NOMO-1 treated with dmso at 0.1 percent for 144 hours (cell line): ENCODE results near the gene TRIM28.
"Not testable (repeated sequence)": the region's sequence is repeated elsewhere in the genome, so short reads cannot be mapped to it uniquely, and the experiment has no call there.

Experiments
- DNase-seq: peaks from one replicate; lab custom pipeline; 2025; ENCODE audit not compliant: unreplicated experiment; lab: John Stamatoyannopoulos, UW

The TRIM28 gene

DNA sequence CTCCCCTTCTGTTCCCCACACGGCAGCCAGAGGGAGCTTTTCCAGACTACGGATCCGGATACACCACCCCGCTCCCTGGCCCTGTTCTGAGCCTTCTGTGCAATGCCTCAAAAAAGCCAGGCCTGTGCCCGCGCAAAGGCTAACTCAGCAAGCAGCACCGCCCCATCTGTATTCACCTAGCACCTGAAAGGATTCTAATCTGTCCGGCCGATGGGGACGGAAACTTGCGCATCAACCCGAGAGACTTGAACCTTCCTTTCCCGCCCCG lies 24.8 kb upstream of the TRIM28 start:
- peak; percentile 72 for DNase-seq

DNA sequence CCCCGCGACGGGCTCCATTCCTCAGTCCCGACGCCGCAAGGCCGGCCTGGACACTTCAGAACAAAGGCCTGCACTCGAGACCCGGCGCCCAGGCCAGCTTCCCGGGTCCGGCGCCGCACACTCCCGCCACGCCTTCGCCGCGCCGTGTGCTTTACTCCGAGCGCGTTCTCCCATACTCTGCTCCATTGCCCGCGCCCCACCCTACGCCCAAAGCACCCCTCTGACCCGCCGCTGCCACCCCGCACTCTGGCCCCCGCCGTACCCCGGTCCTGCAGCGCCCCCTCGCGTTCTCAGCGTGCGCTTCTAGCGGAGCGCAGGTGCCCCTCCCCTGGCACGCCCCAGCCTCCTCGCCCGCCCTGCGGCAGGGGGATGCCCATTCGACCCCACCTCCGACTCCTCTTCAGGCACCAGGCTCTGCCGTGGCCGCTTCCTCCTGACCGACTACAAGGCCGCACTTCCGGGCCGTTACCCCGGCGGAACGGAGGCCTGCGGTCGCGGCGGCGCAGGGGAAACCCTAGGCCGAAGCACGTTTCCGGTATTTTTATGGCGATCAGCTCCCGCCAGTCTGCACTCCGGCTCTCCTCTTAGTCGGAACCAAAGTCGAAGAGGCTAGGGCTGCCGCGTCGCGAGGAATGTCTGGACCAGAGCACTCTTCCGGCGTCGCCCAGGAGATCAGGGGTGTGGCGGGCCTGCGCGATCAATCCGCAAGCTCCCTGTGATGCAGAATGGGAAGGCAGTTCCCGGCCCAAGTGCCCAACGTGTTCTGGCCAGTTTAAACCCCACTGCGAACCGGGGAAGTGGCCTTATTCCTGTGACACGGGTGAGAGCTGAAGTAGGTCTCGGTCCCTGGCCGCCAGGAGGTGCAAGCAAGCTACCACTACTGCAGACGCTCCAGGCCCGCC lies 24.3 kb upstream of the TRIM28 start, which contains the start of gene ZBTB45:
TSS of gene ZBTB45 (minus strand) at position 456 of the 902 bp plus-strand sequence. CDS start 2,137 bp downstream, outside the sequence.
- DNase-seq = peak; percentile 98

DNA sequence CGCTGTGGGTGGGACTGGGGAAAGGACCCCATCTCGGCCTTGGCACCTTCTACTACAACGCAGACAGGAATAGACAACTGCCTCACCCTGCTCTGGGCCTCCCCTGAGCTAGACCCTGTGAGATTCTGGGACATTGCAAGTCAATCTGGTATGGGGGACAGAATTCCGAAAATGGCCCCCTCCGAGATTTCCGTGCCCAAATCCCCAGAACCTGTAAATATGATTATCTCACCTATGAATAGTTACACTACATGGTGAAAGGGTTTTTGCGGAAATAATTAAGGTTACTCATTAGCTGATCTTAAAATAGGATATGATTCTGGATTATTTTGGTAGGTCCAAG lies 23.6 kb upstream of the TRIM28 start:
- no peak for DNase-seq

GRCh38 chr19:58521651-58522050 lies 22.2 kb upstream of the TRIM28 start:
- DNase-seq = no peak

- no peak for DNase-seq
Observed at GRCh38 chr19:58522709-58523108, 21.2 kb upstream of the TRIM28 start.

- DNase-seq = no peak
Observed at GRCh38 chr19:58529405-58529804, 14.5 kb upstream of the TRIM28 start.

DNA sequence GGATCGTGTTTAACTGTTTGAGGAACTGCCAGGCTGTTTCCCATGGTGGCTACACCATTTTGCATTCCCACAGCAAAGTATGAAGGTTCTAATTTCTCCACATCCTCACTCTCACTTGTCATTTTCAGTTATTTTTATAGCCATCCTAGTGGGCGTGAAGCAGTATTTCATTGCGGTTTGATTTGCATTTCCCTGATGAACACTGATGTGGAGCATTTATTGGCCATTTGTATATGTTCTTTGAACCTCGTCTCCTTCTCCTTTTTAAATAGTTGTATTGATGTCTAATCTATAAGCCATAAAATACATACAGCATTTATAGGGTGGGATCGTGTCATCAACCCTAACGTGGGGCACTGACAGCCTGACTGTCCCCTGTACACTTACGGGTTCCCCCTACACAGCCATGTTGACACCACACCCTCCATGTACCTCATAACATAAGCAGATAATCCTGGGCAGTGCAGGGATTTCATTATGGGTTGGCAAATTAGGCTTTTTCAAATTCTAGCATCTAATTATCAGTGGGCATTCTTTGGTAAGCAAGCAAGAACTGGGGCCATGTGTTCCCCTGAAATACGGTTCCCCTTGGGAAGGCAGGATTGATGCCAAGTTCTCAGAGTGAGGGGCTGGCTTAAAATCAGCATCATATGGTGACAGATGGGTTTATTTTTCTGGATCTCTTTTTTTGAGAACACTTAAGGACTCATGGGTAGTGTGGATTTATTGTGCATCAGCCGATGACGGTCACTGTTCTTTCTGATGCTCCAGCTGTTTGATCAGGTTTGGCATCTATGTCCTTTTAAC lies 12.6 kb upstream of the TRIM28 start:
- no peak for DNase-seq

- DNase-seq = no peak
Observed at GRCh38 chr19:58535857-58536256, 8.0 kb upstream of the TRIM28 start.

DNA sequence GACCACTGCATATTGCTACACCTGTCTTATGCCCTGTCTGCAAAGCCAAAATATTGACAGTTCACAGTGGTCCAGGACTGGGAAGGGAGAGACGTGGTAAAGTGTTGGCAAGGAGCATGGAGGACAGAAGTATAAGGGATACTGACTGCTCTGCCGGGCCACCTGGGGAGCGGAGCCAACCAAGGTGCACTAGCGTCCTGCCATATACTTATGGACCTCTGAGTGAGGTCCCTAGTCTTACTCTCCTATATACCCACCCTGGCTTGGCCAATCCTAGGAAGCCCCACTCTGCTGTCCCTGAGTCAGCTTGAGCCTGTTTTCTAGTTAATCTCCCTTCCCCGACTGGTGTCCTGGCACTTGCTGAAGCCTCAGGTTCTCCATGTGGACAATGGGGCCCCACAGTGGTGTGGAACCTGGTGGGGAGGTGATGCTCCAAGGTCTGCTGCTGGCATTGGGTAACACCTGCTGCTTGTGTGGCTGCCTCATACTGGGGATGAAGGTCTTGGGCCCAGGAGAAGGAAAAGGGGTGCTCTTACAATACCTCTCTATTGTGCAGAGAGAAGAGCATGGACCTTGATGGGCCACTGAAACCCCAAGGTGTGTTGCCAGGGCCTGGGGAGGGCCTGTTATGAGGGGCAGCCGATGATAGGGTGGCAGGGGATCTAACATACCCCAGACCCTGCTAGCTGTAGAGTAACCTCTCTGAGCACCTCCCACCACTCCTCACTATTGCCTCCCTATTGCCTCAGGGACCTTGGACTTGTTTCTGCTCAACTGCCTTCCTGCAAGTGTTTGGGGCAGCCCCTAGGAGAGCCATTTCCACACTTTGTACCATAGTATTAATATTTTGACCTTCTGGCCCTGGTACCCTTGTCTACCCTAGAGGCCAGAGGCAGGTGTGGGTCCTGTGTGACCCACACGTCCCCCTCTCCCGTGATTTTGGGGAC lies 6.7 kb upstream of the TRIM28 start:
- no peak for DNase-seq

GRCh38 chr19:58538257-58539168 lies 5.4 kb upstream of the TRIM28 start:
- DNase-seq = peak; percentile 19

DNA sequence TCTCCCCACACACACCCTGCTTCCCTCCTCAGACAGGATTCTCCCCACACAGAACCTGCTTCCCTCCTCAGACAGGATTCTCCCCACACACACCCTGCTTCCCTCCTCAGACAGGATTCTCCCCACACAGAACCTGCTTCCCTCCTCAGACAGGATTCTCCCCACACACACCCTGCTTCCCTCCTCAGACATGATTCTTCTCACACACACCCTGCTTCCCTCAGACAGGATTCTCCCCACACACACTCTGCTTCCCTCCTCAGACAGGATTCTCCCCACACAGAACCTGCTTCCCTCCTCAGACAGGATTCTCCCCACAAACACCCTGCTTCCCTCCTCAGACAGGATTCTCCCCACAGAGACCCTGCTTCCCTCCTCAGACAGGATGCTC lies 4.7 kb upstream of the TRIM28 start:
- not testable (repeated sequence) for DNase-seq

GRCh38 chr19:58542641-58543372 lies 1.1 kb upstream of the TRIM28 start:
- not testable (repeated sequence) for DNase-seq

GRCh38 chr19:58544591-58545285 lies 874 bp downstream of the TRIM28 start:
- DNase-seq = no peak

DNA sequence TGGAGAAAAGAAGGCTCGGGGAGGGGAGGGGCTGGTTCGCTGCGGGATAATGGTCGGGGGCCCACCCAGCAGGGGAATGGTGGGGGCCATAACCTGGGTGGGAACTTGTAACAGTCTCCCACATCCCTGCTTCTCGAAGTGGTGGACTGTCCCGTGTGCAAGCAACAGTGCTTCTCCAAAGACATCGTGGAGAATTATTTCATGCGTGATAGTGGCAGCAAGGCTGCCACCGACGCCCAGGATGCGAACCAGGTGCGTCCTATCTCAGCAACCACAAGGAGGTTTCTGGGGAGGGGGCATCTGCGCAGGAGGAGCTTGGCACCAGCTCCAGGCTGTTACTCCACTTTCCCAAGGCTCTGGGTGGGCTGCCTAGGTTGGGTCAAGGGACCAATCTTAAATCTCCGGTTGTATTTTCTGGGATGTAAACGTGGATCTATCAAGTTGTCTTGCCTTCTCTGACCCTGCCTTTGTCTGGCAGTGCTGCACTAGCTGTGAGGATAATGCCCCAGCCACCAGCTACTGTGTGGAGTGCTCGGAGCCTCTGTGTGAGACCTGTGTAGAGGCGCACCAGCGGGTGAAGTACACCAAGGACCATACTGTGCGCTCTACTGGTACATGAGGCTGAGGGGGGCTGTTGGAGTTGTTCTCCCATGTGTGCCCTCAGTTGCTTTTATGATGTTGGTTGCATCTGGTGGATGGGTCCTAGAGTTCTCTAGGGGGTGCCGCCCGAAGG lies 1.6 kb downstream of the TRIM28 start:
- no peak for DNase-seq

DNA sequence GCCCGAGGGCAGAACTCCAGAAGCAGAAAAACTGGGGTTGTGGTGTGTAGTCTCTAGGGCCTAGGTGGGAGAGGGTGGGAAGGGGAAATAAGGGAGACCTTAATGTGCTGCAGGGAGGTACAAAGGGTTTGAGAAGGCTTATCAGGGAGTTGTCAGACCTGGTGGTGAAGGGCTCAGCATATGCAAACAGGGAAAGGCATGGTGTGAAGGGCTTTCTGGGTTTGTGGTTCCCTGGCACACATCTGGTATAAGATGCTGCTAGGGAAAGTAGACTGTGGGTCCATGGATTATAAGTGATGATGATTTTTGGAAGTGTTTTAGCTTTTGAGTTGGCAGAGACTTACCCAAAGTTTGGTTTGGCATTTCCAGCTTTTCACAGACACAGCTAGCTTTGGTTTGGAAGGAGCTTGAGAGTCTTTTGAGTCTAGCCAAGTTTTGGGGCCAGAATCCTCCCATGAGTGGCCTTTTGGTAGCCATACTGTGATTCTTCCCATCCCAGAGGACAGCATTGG lies 2.2 kb downstream of the TRIM28 start:
- no peak for DNase-seq

GRCh38 chr19:58547323-58548312 lies 3.8 kb downstream of the TRIM28 start:
- DNase-seq = no peak
